Adrenal gland (tissue), 5 donors: ENCODE measurements around the gene ZNF217.

Source experiments
- POLR2A ChIP-seq, 2 donors: fragments of 450-650 bp; IDR thresholded peaks; one replicate each; pipeline ENCODE4 v1.6.1; 2017; ENCODE audit warnings: antibody characterized with exemption in 2 of 2, mild to moderate bottlenecking in 2 of 2, moderate library complexity in 1 of 2
- TF ChIP-seq, protein P1 (sequence below), 6 experiments: fragments of 450-650 bp in 4 of 6; fragments of 200-600 bp in 2 of 6; sonication (generic) in 1 of 6; IDR thresholded peaks; 1 replicate in 5 of 6; 2 replicates in 1 of 6; pipeline versions ENCODE4 v1.5.1 to v1.8.0; 2016 to 2021; ENCODE audit warnings: antibody characterized with exemption in 6 of 6, mild to moderate bottlenecking in 2 of 6, moderate library complexity in 1 of 6
- donor health status: DM: no; HTN: no; CAD: no.

DNA sequence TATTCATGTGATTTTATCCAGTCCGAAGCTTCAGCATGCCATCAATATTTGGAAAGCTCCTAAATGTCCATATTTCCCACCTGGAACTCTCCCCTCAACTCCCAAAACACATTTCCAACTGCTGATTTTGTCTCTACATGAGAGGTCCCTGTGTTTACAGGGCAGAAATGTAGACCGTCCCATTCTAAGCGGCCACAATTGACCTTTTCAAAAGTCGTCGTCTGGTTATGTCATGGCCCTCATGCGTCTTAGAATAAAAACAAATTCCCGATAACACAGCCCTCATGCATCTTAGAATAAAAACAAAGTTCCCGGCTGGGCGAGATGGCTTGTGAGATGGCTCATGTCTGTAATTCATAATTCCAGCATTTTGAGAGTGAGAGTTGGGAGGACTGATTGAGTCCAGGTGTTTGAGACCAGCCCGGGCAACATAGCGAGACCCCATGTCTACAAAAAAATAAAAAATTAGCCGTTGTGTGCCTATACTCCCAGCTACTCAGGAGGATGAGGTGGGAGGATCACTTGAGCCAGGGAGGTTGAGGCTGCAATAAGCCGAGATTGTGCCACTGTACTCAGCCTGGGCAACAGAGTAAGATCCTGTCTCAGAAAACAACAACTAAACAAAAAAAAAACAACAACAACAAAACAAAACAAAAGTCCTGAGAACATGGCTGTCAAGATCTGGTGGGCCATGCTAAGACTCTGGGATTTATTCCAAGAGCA, 6.4 kb upstream of the ZNF217 start:
- TF ChIP-seq POLR2A (IDR thresholded peaks at IDR 0.05): no peak
- TF ChIP-seq, protein P1, sequence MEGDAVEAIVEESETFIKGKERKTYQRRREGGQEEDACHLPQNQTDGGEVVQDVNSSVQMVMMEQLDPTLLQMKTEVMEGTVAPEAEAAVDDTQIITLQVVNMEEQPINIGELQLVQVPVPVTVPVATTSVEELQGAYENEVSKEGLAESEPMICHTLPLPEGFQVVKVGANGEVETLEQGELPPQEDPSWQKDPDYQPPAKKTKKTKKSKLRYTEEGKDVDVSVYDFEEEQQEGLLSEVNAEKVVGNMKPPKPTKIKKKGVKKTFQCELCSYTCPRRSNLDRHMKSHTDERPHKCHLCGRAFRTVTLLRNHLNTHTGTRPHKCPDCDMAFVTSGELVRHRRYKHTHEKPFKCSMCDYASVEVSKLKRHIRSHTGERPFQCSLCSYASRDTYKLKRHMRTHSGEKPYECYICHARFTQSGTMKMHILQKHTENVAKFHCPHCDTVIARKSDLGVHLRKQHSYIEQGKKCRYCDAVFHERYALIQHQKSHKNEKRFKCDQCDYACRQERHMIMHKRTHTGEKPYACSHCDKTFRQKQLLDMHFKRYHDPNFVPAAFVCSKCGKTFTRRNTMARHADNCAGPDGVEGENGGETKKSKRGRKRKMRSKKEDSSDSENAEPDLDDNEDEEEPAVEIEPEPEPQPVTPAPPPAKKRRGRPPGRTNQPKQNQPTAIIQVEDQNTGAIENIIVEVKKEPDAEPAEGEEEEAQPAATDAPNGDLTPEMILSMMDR (IDR thresholded peaks at IDR 0.05): no peak
